ENCODE results near the gene TMIGD3. TPM values are rescaled to one million over a fixed set of nuclear protein-coding genes. Genes with fewer than 3 reads are reported as not detected.

TMIGD3 gene
- total and polyA plus RNA-seq, 4 experiments from 2014 or later: not detected

GRCh38 chr1:111471012-111471411 lies 32.4 kb downstream of the TMIGD3 start:
- Histone ChIP-seq H3K27me3 (ENCODE audit: insufficient read depth, low read length) (no peaks in the 10 kb centered on the region), H3K4me1 (ENCODE audit: insufficient read depth, low read length) (peaks cover 80% of the 10 kb centered on the region), H3K9me3 (ENCODE audit: control insufficient read depth in 1 of 2, low read length in 2 of 2) (no peaks in the 10 kb centered on the region), H3K36me3 (ENCODE audit: insufficient read depth, low read length) (no peaks in the 10 kb centered on the region), H3K4me3 (ENCODE audit: low read length in 2 of 2) (peak overlapping the region; percentile 9 to 39), H3K27ac (ENCODE audit: low read depth, low read length) (peak overlapping the region; percentile 68)
- H3K9me3 Mint-ChIP-seq: peaks cover 0 to 2% (median 0%) of the 10 kb centered on the region in 8 donors
- intact Hi-C loops (cut with micrococcal nuclease): loop anchor here (1.0 to 2.0 kb wide), 3 partner anchors 22 to 284 kb away; partner anchors contain the start of genes ATP5PB, DDX20 and WDR77
- ChIA-PET POLR2A (ENCODE audit: partially characterized antibody) (interaction anchor here (0.5 to 9.9 kb wide), 20 partner anchors 9 to 1133 kb away, joined by 3 to 170 read pairs (median 6); partner anchors contain the start of genes ADORA3, ATP5PB, TMIGD3 and WDR77), CTCF (ENCODE audit: partially characterized antibody) (interaction anchor here (0.8 to 10.6 kb wide), 4 partner anchors 10 to 199 kb away, joined by 3 to 116 read pairs (median 16); partner anchors contain the start of genes ATP5PB and WDR77)
- H3K4me3 Mint-ChIP-seq: no peak overlapping the region
- H3K36me3 Mint-ChIP-seq: peaks cover 7 to 8% of the 10 kb centered on the region in 2 donors
- H3K27ac Mint-ChIP-seq: no peak overlapping the region
- peaks cover 18 to 29% (median 25%) of the 10 kb centered on the region in 4 donors for H3K4me1 Mint-ChIP-seq
- DNase-seq: peak; percentile 84 to 95 (median 91)
- no peaks in the 10 kb centered on the region for H3K27me3 Mint-ChIP-seq

GRCh38 chr1:111470596-111470995 lies 32.8 kb downstream of the TMIGD3 start:
- Mint-ChIP-seq H3K4me3 (no peak overlapping the region), H3K4me1 (peaks cover 14 to 25% (median 21%) of the 10 kb centered on the region in 4 donors), H3K9me3 (peaks cover 0 to 2% (median 0%) of the 10 kb centered on the region in 8 donors), H3K27ac (no peak overlapping the region), H3K27me3 (no peaks in the 10 kb centered on the region), H3K36me3 (peaks cover 6 to 7% of the 10 kb centered on the region in 2 donors)
- peak in 1 of 5 donors; percentile 48 for DNase-seq
- Histone ChIP-seq H3K4me3 (ENCODE audit: low read length in 2 of 2) (peak overlapping the region; percentile 9 to 39), H3K9me3 (ENCODE audit: control insufficient read depth in 1 of 2, low read length in 2 of 2) (no peaks in the 10 kb centered on the region), H3K36me3 (ENCODE audit: insufficient read depth, low read length) (no peaks in the 10 kb centered on the region), H3K4me1 (ENCODE audit: insufficient read depth, low read length) (peaks cover 76% of the 10 kb centered on the region), H3K27ac (ENCODE audit: low read depth, low read length) (peak overlapping the region; percentile 68), H3K27me3 (ENCODE audit: insufficient read depth, low read length) (no peaks in the 10 kb centered on the region)
- intact Hi-C loops (cut with micrococcal nuclease): loop anchor here (1.0 to 2.0 kb wide), 3 partner anchors 36 to 284 kb away; partner anchors contain the start of gene DDX20
- ChIA-PET POLR2A (ENCODE audit: partially characterized antibody) (interaction anchor here (0.6 to 9.9 kb wide), 14 partner anchors 9 to 1132 kb away, joined by 3 to 170 read pairs (median 6); partner anchors contain the start of genes ADORA3, ATP5PB, TMIGD3 and WDR77), CTCF (ENCODE audit: partially characterized antibody) (interaction anchor here (2.9 to 10.6 kb wide), 2 partner anchors 10 to 38 kb away, joined by 15 to 116 read pairs; no protein-coding TSS in a partner anchor)

GRCh38 chr1:111469539-111469938 lies 33.9 kb downstream of the TMIGD3 start:
- no peaks in the 10 kb centered on the region for H3K9me3 ChIP-seq (ENCODE audit: control insufficient read depth in 1 of 2, low read length in 2 of 2)
- intact Hi-C loops (cut with micrococcal nuclease): no loop called here

GRCh38 chr1:111468717-111469100 lies 34.7 kb downstream of the TMIGD3 start:
- H3K9me3 Mint-ChIP-seq: peaks cover 0 to 2% (median 0%) of the 10 kb centered on the region in 8 donors
- no peaks in the 10 kb centered on the region for H3K36me3 ChIP-seq (ENCODE audit: insufficient read depth, low read length)
- H3K4me3 Mint-ChIP-seq: no peak overlapping the region
- no peak overlapping the region for H3K4me3 ChIP-seq (ENCODE audit: low read length in 2 of 2)
- no peaks in the 10 kb centered on the region for H3K27me3 Mint-ChIP-seq
- ChIA-PET POLR2A (ENCODE audit: partially characterized antibody) (interaction anchor here (0.6 to 1.6 kb wide), 3 partner anchors 21 to 39 kb away, joined by 3 to 8 read pairs (median 6); partner anchors contain the start of genes ATP5PB and WDR77), CTCF (ENCODE audit: partially characterized antibody) (interaction anchor here (0.7 to 1.6 kb wide), 11 partner anchors 9 to 286 kb away, joined by 3 to 5 read pairs (median 3); partner anchors contain the start of gene WDR77)
- peaks cover 58% of the 10 kb centered on the region for H3K4me1 ChIP-seq (ENCODE audit: insufficient read depth, low read length)
- H3K27ac ChIP-seq (ENCODE audit: low read depth, low read length): no peak overlapping the region
- H3K4me1 Mint-ChIP-seq: peaks cover 18 to 21% (median 18%) of the 10 kb centered on the region in 4 donors
- no peaks in the 10 kb centered on the region for H3K9me3 ChIP-seq (ENCODE audit: control insufficient read depth in 1 of 2, low read length in 2 of 2)
- intact Hi-C loops (cut with micrococcal nuclease): no loop called here
- peak in 1 of 5 donors; percentile 33 for DNase-seq
- H3K36me3 Mint-ChIP-seq: peaks cover 14 to 23% of the 10 kb centered on the region in 2 donors
- H3K27ac Mint-ChIP-seq: no peak overlapping the region
- H3K27me3 ChIP-seq (ENCODE audit: insufficient read depth, low read length): no peaks in the 10 kb centered on the region

More at GRCh38 chr1:111469539-111469938, 33.9 kb downstream of the TMIGD3 start:
- Histone ChIP-seq H3K27ac (ENCODE audit: low read depth, low read length) (peak overlapping the region; percentile 68), H3K27me3 (ENCODE audit: insufficient read depth, low read length) (no peaks in the 10 kb centered on the region), H3K4me3 (ENCODE audit: low read length in 2 of 2) (no peak overlapping the region), H3K36me3 (ENCODE audit: insufficient read depth, low read length) (no peaks in the 10 kb centered on the region), H3K4me1 (ENCODE audit: insufficient read depth, low read length) (peaks cover 65% of the 10 kb centered on the region)
- Mint-ChIP-seq H3K4me3 (no peak overlapping the region), H3K4me1 (peaks cover 15 to 23% (median 18%) of the 10 kb centered on the region in 4 donors), H3K36me3 (peaks cover 12 to 15% of the 10 kb centered on the region in 2 donors), H3K9me3 (peaks cover 0 to 2% (median 0%) of the 10 kb centered on the region in 8 donors), H3K27me3 (no peaks in the 10 kb centered on the region), H3K27ac (no peak overlapping the region)
- DNase-seq: no peak
- CTCF ChIA-PET (ENCODE audit: partially characterized antibody): interaction anchor here (0.9 to 1.6 kb wide), 9 partner anchors 10 to 253 kb away, joined by 3 to 5 read pairs (median 4); partner anchors contain the start of gene WDR77
- POLR2A ChIA-PET (ENCODE audit: partially characterized antibody): interaction anchor here (1.4 to 1.6 kb wide), 2 partner anchors 22 to 38 kb away, joined by 6 to 8 read pairs; partner anchors contain the start of genes ATP5PB and WDR77

- H3K4me1 Mint-ChIP-seq: peaks cover 14 to 24% (median 19%) of the 10 kb centered on the region in 4 donors
- H3K27ac Mint-ChIP-seq: peak overlapping the region in 4 of 7 donors; percentile 9 to 70 (median 21)
- peaks cover 0 to 2% (median 0%) of the 10 kb centered on the region in 8 donors for H3K9me3 Mint-ChIP-seq
- peaks cover 53% of the 10 kb centered on the region for H3K4me1 ChIP-seq (ENCODE audit: insufficient read depth, low read length)
- no peak overlapping the region for H3K4me3 Mint-ChIP-seq
- POLR2A ChIA-PET (ENCODE audit: partially characterized antibody): interaction anchor here (0.6 to 2.6 kb wide), 5 partner anchors 15 to 40 kb away, joined by 3 to 8 read pairs (median 6); partner anchors contain the start of genes ATP5PB and WDR77
- no peak for DNase-seq
- intact Hi-C loops (cut with micrococcal nuclease): no loop called here
- no peaks in the 10 kb centered on the region for H3K27me3 ChIP-seq (ENCODE audit: insufficient read depth, low read length)
- peaks cover 17 to 27% of the 10 kb centered on the region in 2 donors for H3K36me3 Mint-ChIP-seq
- H3K36me3 ChIP-seq (ENCODE audit: insufficient read depth, low read length): no peaks in the 10 kb centered on the region
- H3K27ac ChIP-seq (ENCODE audit: low read depth, low read length): no peak overlapping the region
- no peaks in the 10 kb centered on the region for H3K27me3 Mint-ChIP-seq
- H3K9me3 ChIP-seq (ENCODE audit: control insufficient read depth in 1 of 2, low read length in 2 of 2): no peaks in the 10 kb centered on the region
- CTCF ChIA-PET (ENCODE audit: partially characterized antibody): interaction anchor here (0.7 to 1.6 kb wide), 10 partner anchors 8 to 287 kb away, joined by 3 to 5 read pairs (median 4); partner anchors contain the start of gene WDR77
- no peak overlapping the region for H3K4me3 ChIP-seq (ENCODE audit: low read length in 2 of 2)
Observed at GRCh38 chr1:111467865-111468716, 35.3 kb downstream of the TMIGD3 start.

- Mint-ChIP-seq H3K27me3 (no peaks in the 10 kb centered on the region), H3K4me1 (peaks cover 6 to 22% (median 18%) of the 10 kb centered on the region in 4 donors), H3K36me3 (peaks cover 33 to 36% of the 10 kb centered on the region in 2 donors), H3K9me3 (no peaks in the 10 kb centered on the region), H3K4me3 (no peak overlapping the region), H3K27ac (peak overlapping the region in 1 of 7 donors; percentile 23)
- ChIA-PET POLR2A (ENCODE audit: partially characterized antibody) (interaction anchor here (2.6 kb wide), 1 partner anchor 42 kb away, joined by 7 read pairs; no protein-coding TSS in a partner anchor), CTCF (ENCODE audit: partially characterized antibody) (interaction anchor here (2.2 to 2.4 kb wide), 2 partner anchors 16 to 41 kb away, joined by 6 to 9 read pairs; no protein-coding TSS in a partner anchor)
- peaks cover 5% of the 10 kb centered on the region for H3K36me3 ChIP-seq (ENCODE audit: insufficient read depth, low read length)
- H3K4me1 ChIP-seq (ENCODE audit: insufficient read depth, low read length): peaks cover 37% of the 10 kb centered on the region
- intact Hi-C loops (cut with micrococcal nuclease): no loop called here
- H3K9me3 ChIP-seq (ENCODE audit: control insufficient read depth in 1 of 2, low read length in 2 of 2): no peaks in the 10 kb centered on the region
- H3K27ac ChIP-seq (ENCODE audit: low read depth, low read length): no peak overlapping the region
- H3K27me3 ChIP-seq (ENCODE audit: insufficient read depth, low read length): no peaks in the 10 kb centered on the region
- H3K4me3 ChIP-seq (ENCODE audit: low read length in 2 of 2): no peak overlapping the region
- no peak for DNase-seq
Observed at GRCh38 chr1:111466480-111466879, 37.0 kb downstream of the TMIGD3 start.
